ENCODE measurements around the gene GDAP2.

GRCh38 chr1:117925981-117926380 lies 3.4 kb downstream of the GDAP2 start:
- TF ChIP-seq SIN3A (IDR thresholded peaks at IDR 0.05; ENCODE audit: borderline replicate concordance, insufficient read depth, low read length): no peak
- no peak for TF ChIP-seq POLR2AphosphoS5 (IDR thresholded peaks at IDR 0.05; ENCODE audit: low read depth, low read length)

All from PFSK-1 (cell line).